K562 (cell line): ENCODE measurements around the gene CD101. TPM values are rescaled to one million over a fixed set of nuclear protein-coding genes. Genes with fewer than 3 reads are reported as not detected.

ENCODE experiments used
- ATAC-seq: fragments of 200-7000 bp; cut with Tn5 transposase; 3 replicates; pipeline ENCODE4 v1.9.1; 2020; ENCODE audit warnings: moderate library complexity
- BruUV-seq: library from RNA; stranded (reverse); fragments of 400-500 nt; replicated peaks from 2 replicates; lab custom pipeline; 2021; lab: Mats Ljungman, UMichigan
- CTCF ChIA-PET: fragments of 300-600 bp; formaldehyde crosslinking; extraction: SDS; loops from one replicate; lab custom pipeline; 2021; ENCODE audit warnings: low intra/inter-chr PET ratio; lab: Yijun Ruan, JAX
- POLR2A ChIA-PET: fragments of 300-600, 350-650 bp; sonication (Branson Sonifier 250); formaldehyde crosslinking; extraction: SDS; loops from one replicate; lab custom pipeline; 2021; ENCODE audit warnings: antibody characterized with exemption, inconsistent platforms; lab: Yijun Ruan, JAX
- DNase-seq, 4 experiments: peaks; one replicate each; pipeline versions ENCODE4 v3.0.0 to v3.0.0-alpha.2; 2011 to 2018; ENCODE audit warnings: low spot score in 3 of 4, mixed read lengths in 3 of 4; ENCODE audit errors: extremely low read depth in 1 of 4
- FAIRE-seq: peaks from 2 replicates; lab custom pipeline; 2011; peaks lifted over from hg19 to GRCh38; lab: Jason Lieb, UNC
- H2AFZ ChIP-seq: 2 replicates; pipeline ENCODE4 v1.6.0; 2011; ENCODE audit warnings: low read depth, low read length, control low read depth, inconsistent platforms
- H3K27ac ChIP-seq: fragments of 200-600 bp; 3 replicates; pipeline ENCODE4 v1.8.0; 2011; ENCODE audit warnings: low read depth, mild to moderate bottlenecking, control low read depth, inconsistent platforms, low read length, moderate library complexity, mixed read lengths; ENCODE audit errors: extremely low read depth
- H3K27me3 ChIP-seq, 2 experiments: fragments of 300-600 bp in 1 of 2; 2 replicates in 1 of 2; 3 replicates in 1 of 2; pipeline versions ENCODE4 v1.6.0 to v1.8.0; 2011; ENCODE audit warnings: inconsistent platforms in 2 of 2, low read length in 2 of 2, mild to moderate bottlenecking in 1 of 2, mixed read lengths in 1 of 2, moderate library complexity in 1 of 2; ENCODE audit not compliant: control insufficient read depth in 2 of 2, insufficient read depth in 2 of 2
- H3K36me3 ChIP-seq: fragments of 300-600 bp; 3 replicates; pipeline ENCODE4 v1.8.0; 2011; ENCODE audit warnings: mild to moderate bottlenecking, low read length, inconsistent platforms; ENCODE audit not compliant: control insufficient read depth, insufficient read depth
- H3K4me1 ChIP-seq, 2 experiments: fragments of 200-600 bp in 1 of 2; replicated peaks in 1 of 2; 2 replicates in 1 of 2; 3 replicates in 1 of 2; pipeline versions ENCODE4 v1.5.1 to v1.8.0; 2011; ENCODE audit warnings: inconsistent platforms in 2 of 2, low read length in 2 of 2, mild to moderate bottlenecking in 1 of 2, mixed read lengths in 1 of 2, moderate library complexity in 1 of 2; ENCODE audit not compliant: control insufficient read depth in 2 of 2, insufficient read depth in 2 of 2
- H3K4me2 ChIP-seq: 2 replicates; pipeline ENCODE4 v1.6.1; 2011; ENCODE audit warnings: low read length, control low read depth, inconsistent platforms, mixed read lengths; ENCODE audit not compliant: insufficient read depth
- H3K4me3 ChIP-seq: fragments of 200-600 bp; sonication (generic), shearing (Covaris generic); 2 replicates; pipeline ENCODE4 v1.5.1; 2016; ENCODE audit warnings: control low read depth, inconsistent platforms
- H3K79me2 ChIP-seq: fragments of 200-600 bp; 3 replicates; pipeline ENCODE4 v1.8.0; 2011; ENCODE audit warnings: low read length, inconsistent platforms; ENCODE audit not compliant: control insufficient read depth, insufficient read depth
- H3K9ac ChIP-seq, 2 experiments: 2 replicates each; pipeline versions ENCODE4 v1.6.0 to v1.6.1; 2011; ENCODE audit warnings: low read depth in 2 of 2, low read length in 2 of 2, control low read depth in 1 of 2, inconsistent platforms in 1 of 2, mild to moderate bottlenecking in 1 of 2, mixed read lengths in 1 of 2; ENCODE audit not compliant: insufficient read depth in 1 of 2
- H3K9me1 ChIP-seq: one replicate; pipeline ENCODE4 v1.6.0; 2011; ENCODE audit warnings: inconsistent platforms, mild to moderate bottlenecking, low read length, moderate library complexity; ENCODE audit not compliant: control insufficient read depth, insufficient read depth
- H3K9me3 ChIP-seq: replicated peaks from 2 replicates; pipeline ENCODE4 v1.5.1; 2011; ENCODE audit warnings: low read depth, low read length, inconsistent platforms; ENCODE audit not compliant: control insufficient read depth, insufficient read depth
- H4K20me1 ChIP-seq: replicated peaks from 2 replicates; pipeline ENCODE4 v1.6.1; 2011; ENCODE audit warnings: low read length, inconsistent platforms, mixed read lengths; ENCODE audit not compliant: control insufficient read depth, insufficient read depth
- ATF3 ChIP-seq, 2 experiments: fragments of 450-650 bp in 1 of 2; sonication (generic) in 1 of 2; formaldehyde crosslinking in 1 of 2; IDR thresholded peaks in 1 of 2; conservative IDR thresholded peaks in 1 of 2; 2 replicates each; pipeline versions ENCODE4 v1.6.1 to v1.8.1; 2016 to 2023; ENCODE audit warnings: mild to moderate bottlenecking in 2 of 2, moderate library complexity in 2 of 2, inconsistent platforms in 1 of 2, missing genetic modification reagents in 1 of 2
- CBX1 ChIP-seq: sonication (generic); IDR thresholded peaks from 2 replicates; pipeline ENCODE4 v1.6.1; 2016; ENCODE audit warnings: antibody characterized with exemption, low read depth, mild to moderate bottlenecking
- DDX20 ChIP-seq: fragments of 450-650 bp; IDR thresholded peaks from 2 replicates; pipeline ENCODE4 v1.6.1; 2016; ENCODE audit warnings: missing genetic modification characterization, low read depth, mild to moderate bottlenecking, missing compliant biosample characterization, moderate library complexity
- IFI16 ChIP-seq: fragments of 250-450 bp; sonication (Bioruptor Pico); IDR thresholded peaks from 2 replicates; pipeline ENCODE4 v2.1.2; 2022; ENCODE audit warnings: mild to moderate bottlenecking, inconsistent platforms
- NFYB ChIP-seq: IDR thresholded peaks from 2 replicates; pipeline ENCODE4 v1.6.1; 2011; ENCODE audit warnings: mild to moderate bottlenecking, moderate library complexity; ENCODE audit not compliant: insufficient read length; ENCODE audit errors: extremely low read depth
- ZBTB17 ChIP-seq: fragments of 450-650 bp; formaldehyde crosslinking; IDR thresholded peaks from 2 replicates; pipeline ENCODE4 v1.4.0; 2020; ENCODE audit warnings: mild to moderate bottlenecking
- ZNF165 ChIP-seq: fragments of 250-450 bp; sonication (Bioruptor Pico); IDR thresholded peaks from 2 replicates; pipeline ENCODE4 v1.4.0; 2020; ENCODE audit warnings: borderline replicate concordance
- ZNF717 ChIP-seq: fragments of 250-450 bp; sonication (Bioruptor Pico); IDR thresholded peaks from 2 replicates; pipeline ENCODE4 v1.5.0; 2021
- WGBS: fragments of 100-300 bp; shearing (Covaris generic); methylation state at CpG from one replicate; pipeline ENCODE4 v1.1.6; 2016; ENCODE audit warnings: low coverage, mixed read lengths; ENCODE audit not compliant: insufficient coverage; ENCODE audit errors: missing lambda C conversion rate; 5-methylcytosine and 5-hydroxymethylcytosine counted together
- in situ Hi-C: fragments of 300-500 bp; cut with MboI; formaldehyde crosslinking; loops from 4 replicates; pipeline ENCODE4 v1.15.0; 2018; ENCODE audit warnings: inconsistent platforms, mixed read lengths
- intact Hi-C: fragments of 100-400 bp; cut with micrococcal nuclease; formaldehyde crosslinking; loops from 2 replicates; pipeline ENCODE4 v1.14.2; 2022
- polyA plus RNA-seq, 8 experiments: library from polyadenylated mRNA; depleted of rRNA in 4 of 8; stranded (reverse) in 5 of 8; unstranded in 3 of 8; fragments of >200 nt; fragmentation: Nextera tagmentation in 2 of 8; fragmentation: Illumina TruSeq in 1 of 8; extraction: Ambion mirVana in 2 of 8; extraction: Trizol in 1 of 8; gene quantifications; 2 replicates each; pipeline versions ENCODE4 v1.2.1 to v1.2.3, GENCODE V29; 2011 to 2014; ENCODE audit warnings: inconsistent platforms in 1 of 8, missing spikeins in 1 of 8
- total RNA-seq, 7 experiments: library from RNA; depleted of rRNA in 6 of 7; stranded (reverse); fragments of >200 nt in 6 of 7; fragmentation: Illumina TruSeq in 2 of 7; extraction: Trizol in 2 of 7; gene quantifications; 2 replicates each; pipeline versions ENCODE4 v1.2.1 to v1.2.3, GENCODE V29; 2011 to 2021; ENCODE audit warnings: low replicate concordance in 1 of 7

The CD101 gene
- total and polyA plus RNA-seq, 9 of the 15 experiments (the other 6 are each of a cell fraction or from before 2014, with no cell fraction given), result 0.04 to 1.1 (median 0.20) TPM

- CTCF ChIA-PET, result interaction anchor here (1.1 kb wide), 1 partner anchor 64 kb away, joined by 3 read pairs; no protein-coding TSS in a partner anchor
- in situ Hi-C loops (no loop called here), intact Hi-C loops (no loop called here)
- FAIRE-seq, result no peak
- DNase-seq, result no peak
- H3K79me2 ChIP-seq, result no peaks in the 10 kb centered on the region
- H3K9me3 ChIP-seq, result no peaks in the 10 kb centered on the region
- no peaks in the 10 kb centered on the region for H3K9me1 ChIP-seq
- no peak for ATAC-seq
- H3K4me3 ChIP-seq, result no peak overlapping the region
- H3K27ac ChIP-seq, result no peak overlapping the region
- H3K4me1 ChIP-seq, result no peaks in the 10 kb centered on the region
- H3K4me2 ChIP-seq, result no peak overlapping the region
- H4K20me1 ChIP-seq, result no peaks in the 10 kb centered on the region
- 4% methylated on average over 3 of the region's 3 CpGs for WGBS
- H2AFZ ChIP-seq, result no peak overlapping the region
- POLR2A ChIA-PET, result interaction anchor here (1.2 kb wide), 1 partner anchor 16 kb away, joined by 3 read pairs; no protein-coding TSS in a partner anchor
- no peak overlapping the region for H3K9ac ChIP-seq
- no peaks in the 10 kb centered on the region for H3K27me3 ChIP-seq
- TF ChIP-seq ATF3 (IDR thresholded peaks at IDR 0.05) (no peak), ATF3 (CRISPR knock-in tag; conservative IDR thresholded peaks at IDR 0.05) (no peak), DDX20 (tag) (no peak), ZNF717 (CRISPR knock-in tag) (no peak), CBX1 (no peak), IFI16 (CRISPR knock-in tag) (no peak), NFYB (no peak), ZNF165 (no peak), ZBTB17 (CRISPR knock-in tag) (no peak)
- no TSS peak for BruUV-seq
- H3K36me3 ChIP-seq, result no peaks in the 10 kb centered on the region
Measured at GRCh38 chr1:116999596-116999995, 2.0 kb upstream of the CD101 start.
